Measurements from ENCODE around the gene TBC1D8B.

DNA sequence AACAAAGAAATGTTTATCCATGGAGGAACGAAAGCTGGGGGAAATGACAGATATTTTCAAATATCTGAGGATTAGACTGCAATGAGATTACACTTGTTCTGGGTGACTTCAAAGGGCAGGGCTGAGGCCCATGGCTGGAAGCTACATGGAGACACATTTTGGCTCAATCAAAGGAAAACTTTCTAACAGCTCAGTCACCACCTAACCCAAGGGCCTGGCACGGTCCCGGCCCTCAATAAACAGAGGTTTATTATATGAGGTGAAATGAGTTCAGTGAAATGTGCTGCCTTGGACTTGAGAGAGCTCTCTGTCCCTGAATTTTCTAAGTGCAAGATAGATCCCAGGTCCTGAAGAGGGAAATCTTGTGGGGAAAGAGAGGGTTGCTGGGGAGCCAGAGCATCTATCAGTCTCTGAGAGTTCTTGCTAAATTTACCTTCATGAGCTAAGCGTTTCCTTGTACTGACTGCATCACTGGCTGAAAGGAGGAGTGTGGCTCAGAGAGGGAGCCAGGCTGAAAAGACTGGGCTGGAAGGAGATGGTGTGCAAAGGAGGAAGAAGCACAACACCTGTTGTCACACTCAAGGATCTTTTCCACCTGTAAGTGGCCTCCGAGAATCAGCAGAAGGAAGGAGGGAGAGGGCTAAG is 102.7 kb downstream of the TBC1D8B start:
- no peak for TF ChIP-seq CTCF (IDR thresholded peaks at IDR 0.05)
- no peak for TF ChIP-seq POLR2A (IDR thresholded peaks at IDR 0.05)

Data from uterus (tissue), 2 donors.